ENCODE data around the gene RHEB. TPM values are rescaled to one million over a fixed set of nuclear protein-coding genes. Genes with fewer than 3 reads are reported as not detected.

RHEB gene
- total and polyA plus RNA-seq, 7 donors, result 98.0 to 248 (median 167) TPM

DNA sequence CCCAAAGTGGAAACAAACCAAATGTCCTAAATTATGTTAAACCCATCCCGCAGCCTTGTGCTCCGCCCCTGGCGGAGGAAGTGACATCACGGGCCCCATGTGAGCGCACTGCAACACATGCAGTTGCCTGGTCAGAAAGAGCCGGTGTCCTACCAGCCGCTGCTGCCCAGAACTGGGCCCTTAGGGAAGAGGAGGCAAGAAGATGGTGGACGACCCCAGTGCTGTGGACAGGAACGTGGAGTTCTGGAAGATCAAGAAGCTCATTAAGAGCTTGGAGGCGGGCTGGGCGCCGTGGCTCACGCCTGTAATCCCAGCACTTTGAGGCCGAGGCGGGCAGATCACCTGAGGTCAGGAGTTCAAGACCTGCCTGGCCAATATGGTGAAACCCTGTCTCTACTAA is 18.0 kb downstream of the RHEB start:
- H3K27ac ChIP-seq, result no peak overlapping the region
- 98 to 99% (median 98%) methylated on average over 15 of the region's 15 CpGs for WGBS, 3 donors
- H3K9me3 ChIP-seq, result no peaks in the 10 kb centered on the region
- TF ChIP-seq, protein P1, sequence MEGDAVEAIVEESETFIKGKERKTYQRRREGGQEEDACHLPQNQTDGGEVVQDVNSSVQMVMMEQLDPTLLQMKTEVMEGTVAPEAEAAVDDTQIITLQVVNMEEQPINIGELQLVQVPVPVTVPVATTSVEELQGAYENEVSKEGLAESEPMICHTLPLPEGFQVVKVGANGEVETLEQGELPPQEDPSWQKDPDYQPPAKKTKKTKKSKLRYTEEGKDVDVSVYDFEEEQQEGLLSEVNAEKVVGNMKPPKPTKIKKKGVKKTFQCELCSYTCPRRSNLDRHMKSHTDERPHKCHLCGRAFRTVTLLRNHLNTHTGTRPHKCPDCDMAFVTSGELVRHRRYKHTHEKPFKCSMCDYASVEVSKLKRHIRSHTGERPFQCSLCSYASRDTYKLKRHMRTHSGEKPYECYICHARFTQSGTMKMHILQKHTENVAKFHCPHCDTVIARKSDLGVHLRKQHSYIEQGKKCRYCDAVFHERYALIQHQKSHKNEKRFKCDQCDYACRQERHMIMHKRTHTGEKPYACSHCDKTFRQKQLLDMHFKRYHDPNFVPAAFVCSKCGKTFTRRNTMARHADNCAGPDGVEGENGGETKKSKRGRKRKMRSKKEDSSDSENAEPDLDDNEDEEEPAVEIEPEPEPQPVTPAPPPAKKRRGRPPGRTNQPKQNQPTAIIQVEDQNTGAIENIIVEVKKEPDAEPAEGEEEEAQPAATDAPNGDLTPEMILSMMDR (IDR thresholded peaks at IDR 0.05), result no peak
- H3K27me3 ChIP-seq (ENCODE audit: insufficient read depth in 3 of 3, low read length in 2 of 3), result no peaks in the 10 kb centered on the region
- no peak for DNase-seq
- H3K4me1 ChIP-seq, result peaks cover 80% of the 10 kb centered on the region
- H3K4me3 ChIP-seq, result no peak overlapping the region
- no peaks in the 10 kb centered on the region for H3K36me3 ChIP-seq (ENCODE audit: insufficient read depth in 1 of 2, low read depth in 1 of 2)
- no peak for ATAC-seq
- intact Hi-C loops (cut with DNase I), result loop anchor here (5.0 kb wide), 2 partner anchors 34 to 39 kb away; no protein-coding TSS in a partner anchor

DNA sequence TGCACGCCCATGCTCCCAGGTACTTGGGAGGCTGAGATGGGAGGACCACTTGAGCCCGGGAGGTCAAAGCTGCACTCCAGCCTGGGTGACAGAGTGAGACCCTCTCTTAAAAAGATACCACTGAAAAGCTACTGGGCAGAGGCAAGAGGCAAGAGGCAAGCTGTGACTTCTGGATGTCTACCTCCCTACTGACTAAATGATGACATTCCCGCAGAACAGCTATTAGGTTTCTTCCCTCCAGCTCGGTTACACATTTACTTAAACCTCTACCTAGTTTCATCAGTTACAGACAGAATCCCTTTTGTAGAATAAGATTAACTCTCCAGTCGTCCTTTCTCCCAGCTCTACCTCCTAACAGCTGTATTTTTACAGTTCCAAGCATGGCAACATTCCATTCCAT is 21.2 kb downstream of the RHEB start:
- H3K27ac ChIP-seq, result peak overlapping the region; percentile 11
- peaks cover 83% of the 10 kb centered on the region for H3K4me1 ChIP-seq

DNA sequence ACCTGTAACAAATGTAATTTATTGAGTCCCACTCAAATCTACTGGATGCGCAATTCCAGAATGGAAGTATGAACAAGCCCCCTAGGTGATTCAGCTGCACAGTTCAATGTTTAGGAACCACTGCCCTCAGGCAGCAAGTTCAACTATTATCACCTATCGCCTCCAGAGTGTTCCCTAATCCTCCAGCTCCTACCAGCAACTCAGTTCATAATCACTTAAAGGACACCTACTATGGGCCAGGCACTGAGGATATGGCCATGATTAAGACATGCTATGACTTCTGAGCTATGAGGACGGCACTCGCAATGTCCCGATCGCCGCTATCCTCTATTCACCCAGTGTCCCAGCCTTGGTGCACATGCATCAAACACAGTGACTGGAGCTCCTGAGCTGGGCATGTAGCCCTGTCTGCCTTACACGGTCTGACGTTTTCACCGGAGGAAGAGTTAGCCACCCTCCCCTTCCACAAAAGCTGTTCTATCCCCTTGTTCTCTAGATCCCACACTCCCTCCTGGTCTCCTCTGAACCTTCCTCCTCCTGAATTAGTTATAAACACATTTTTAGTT is 22.3 kb downstream of the RHEB start:
- TF ChIP-seq, protein P1 (IDR thresholded peaks at IDR 0.05), result no peak
- Histone ChIP-seq H3K4me3 (no peak overlapping the region), H3K36me3 (ENCODE audit: insufficient read depth in 1 of 2, low read depth in 1 of 2) (no peaks in the 10 kb centered on the region), H3K27me3 (ENCODE audit: insufficient read depth in 3 of 3, low read length in 2 of 3) (no peaks in the 10 kb centered on the region), H3K27ac (no peak overlapping the region), H3K4me1 (peaks cover 77% of the 10 kb centered on the region), H3K9me3 (no peaks in the 10 kb centered on the region)
- ATAC-seq (peak in 3 of 4 donors; percentile 20 to 51 (median 41)), DNase-seq (no peak)
- intact Hi-C loops (cut with DNase I), result no loop called here
- 81 to 86% (median 86%) methylated on average over 10 of the region's 10 CpGs for WGBS, 3 donors

More for the DNA sequence above, 21.2 kb downstream of the RHEB start:
- no peaks in the 10 kb centered on the region for H3K27me3 ChIP-seq (ENCODE audit: insufficient read depth in 3 of 3, low read length in 2 of 3)
- ATAC-seq (peak; percentile 33 to 60 (median 47)), DNase-seq (no peak)
- intact Hi-C loops (cut with DNase I), result no loop called here
- 53 to 63% (median 56%) methylated on average over 5 of the region's 5 CpGs for WGBS, 3 donors
- TF ChIP-seq, protein P1 (IDR thresholded peaks at IDR 0.05), result no peak
- no peaks in the 10 kb centered on the region for H3K9me3 ChIP-seq
- no peaks in the 10 kb centered on the region for H3K36me3 ChIP-seq (ENCODE audit: insufficient read depth in 1 of 2, low read depth in 1 of 2)
- H3K4me3 ChIP-seq, result no peak overlapping the region

DNA sequence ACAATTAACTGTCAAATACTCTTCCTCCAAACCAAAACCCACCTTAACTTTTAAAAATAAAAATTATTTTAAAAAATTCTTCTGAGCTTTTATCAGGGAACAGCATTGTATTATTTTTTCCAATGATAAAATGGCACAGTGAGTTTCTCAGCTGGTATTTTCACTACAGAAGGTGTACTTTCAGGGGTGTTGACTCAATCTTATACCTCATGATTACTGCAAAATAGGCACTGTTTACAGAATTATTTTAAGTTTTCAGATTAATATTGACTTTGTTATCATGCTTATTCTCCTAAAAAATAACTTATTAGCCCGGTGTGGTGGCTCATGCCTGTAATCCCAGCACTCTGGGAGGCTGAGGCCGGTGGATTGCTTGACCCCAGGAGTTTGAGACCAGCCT is 24.3 kb downstream of the RHEB start:
- H3K27me3 ChIP-seq (ENCODE audit: insufficient read depth in 3 of 3, low read length in 2 of 3), result no peaks in the 10 kb centered on the region
- peaks cover 0 to 6% of the 10 kb centered on the region in 2 donors for H3K36me3 ChIP-seq (ENCODE audit: insufficient read depth in 1 of 2, low read depth in 1 of 2)
- 93 to 96% (median 95%) methylated on average over 2 of the region's 2 CpGs for WGBS, 3 donors
- no peaks in the 10 kb centered on the region for H3K9me3 ChIP-seq
- DNase-seq (no peak), ATAC-seq (no peak)
- intact Hi-C loops (cut with DNase I), result no loop called here
- TF ChIP-seq, protein P1 (IDR thresholded peaks at IDR 0.05), result no peak
- H3K4me1 ChIP-seq, result peaks cover 80% of the 10 kb centered on the region
- no peak overlapping the region for H3K4me3 ChIP-seq
- H3K27ac ChIP-seq, result no peak overlapping the region
